K562 (cell line): ENCODE data around the gene HOXB7. TPM values are rescaled to one million over a fixed set of nuclear protein-coding genes. Genes with fewer than 3 reads are reported as not detected.

Experiments
- ARID1B ChIP-seq: fragments of 450-650 bp; IDR thresholded peaks from 2 replicates; pipeline ENCODE4 v1.6.1; 2016; ENCODE audit warnings: antibody characterized with exemption, mild to moderate bottlenecking, inconsistent platforms
- CCNT2 ChIP-seq: IDR thresholded peaks from 2 replicates; pipeline ENCODE4 v1.6.1; 2011; ENCODE audit warnings: borderline replicate concordance, low read depth, mild to moderate bottlenecking, moderate library complexity, mixed read lengths, low read length; ENCODE audit not compliant: insufficient read length; ENCODE audit errors: extremely low read depth
- EP400 ChIP-seq: fragments of 450-650 bp; IDR thresholded peaks from 2 replicates; pipeline ENCODE4 v1.6.1; 2017; ENCODE audit warnings: antibody characterized with exemption, mild to moderate bottlenecking, moderate library complexity
- ESRRB ChIP-seq: fragments of 250-450 bp; sonication (Bioruptor Pico); IDR thresholded peaks from 2 replicates; pipeline ENCODE4 v1.5.0; 2020; ENCODE audit warnings: mild to moderate bottlenecking, moderate library complexity, borderline replicate concordance
- ETV1 ChIP-seq: fragments of 450-650 bp; conservative IDR thresholded peaks from 2 replicates; pipeline ENCODE4 v1.6.1; 2016; ENCODE audit warnings: missing genetic modification characterization, control low read depth, low read depth, missing compliant biosample characterization
- GTF2E2 ChIP-seq: fragments of 200-800 bp; sonication (Bioruptor generic); IDR thresholded peaks from 2 replicates; pipeline ENCODE4 v1.6.1; 2016; ENCODE audit warnings: missing genetic modification characterization, missing compliant biosample characterization
- HIVEP1 ChIP-seq: fragments of 250-450 bp; sonication (Bioruptor Pico); IDR thresholded peaks from 2 replicates; pipeline ENCODE4 v1.4.0; 2020; ENCODE audit warnings: mild to moderate bottlenecking
- HSF4 ChIP-seq: fragments of 250-450 bp; sonication (Bioruptor Pico); IDR thresholded peaks from 2 replicates; pipeline ENCODE4 v2.1.2; 2022; ENCODE audit warnings: mild to moderate bottlenecking, moderate library complexity, borderline replicate concordance
- MBD2 ChIP-seq: sonication (generic); IDR thresholded peaks from 2 replicates; pipeline ENCODE4 v1.6.1; 2016; ENCODE audit warnings: low read depth, borderline replicate concordance
- MEF2A ChIP-seq: IDR thresholded peaks from 2 replicates; pipeline ENCODE4 v1.6.1; 2011; ENCODE audit warnings: low read depth, mild to moderate bottlenecking, low read length, moderate library complexity; ENCODE audit not compliant: control insufficient read depth
- NCOA1 ChIP-seq: fragments of 450-650 bp; IDR thresholded peaks from 2 replicates; pipeline ENCODE4 v1.6.1; 2016; ENCODE audit warnings: low read depth
- NRF1 ChIP-seq, 2 experiments: fragments of 450-650 bp; IDR thresholded peaks in 1 of 2; conservative IDR thresholded peaks in 1 of 2; 2 replicates each; pipeline ENCODE4 v1.6.1; 2014; ENCODE audit warnings: mild to moderate bottlenecking in 2 of 2
- RB1 ChIP-seq: fragments of 450-650 bp; IDR thresholded peaks from 2 replicates; pipeline ENCODE4 v1.6.1; 2017; ENCODE audit warnings: low read depth, mild to moderate bottlenecking
- SP1 ChIP-seq: sonication (generic); formaldehyde crosslinking; IDR thresholded peaks from 2 replicates; pipeline ENCODE4 v1.8.1; 2022; ENCODE audit warnings: mild to moderate bottlenecking, missing genetic modification reagents
- ZFX ChIP-seq: sonication (generic); formaldehyde crosslinking; IDR thresholded peaks from 2 replicates; pipeline ENCODE4 v1.8.0; 2022; ENCODE audit warnings: mild to moderate bottlenecking, missing genetic modification reagents, moderate library complexity
- ZNF134 ChIP-seq: fragments of 250-450 bp; sonication (Bioruptor Pico); conservative IDR thresholded peaks from 2 replicates; pipeline ENCODE4 v1.4.0; 2020
- ZNF436 ChIP-seq: fragments of 250-450, 450-650 bp; sonication (Bioruptor Pico); formaldehyde crosslinking; IDR thresholded peaks from 2 replicates; pipeline ENCODE4 v1.7.0; 2020; ENCODE audit warnings: mild to moderate bottlenecking
- polyA plus RNA-seq, 8 experiments: library from polyadenylated mRNA; depleted of rRNA in 4 of 8; stranded (reverse) in 5 of 8; unstranded in 3 of 8; fragments of >200 nt; fragmentation: Nextera tagmentation in 2 of 8; fragmentation: Illumina TruSeq in 1 of 8; extraction: Ambion mirVana in 2 of 8; extraction: Trizol in 1 of 8; gene quantifications; 2 replicates each; pipeline versions ENCODE4 v1.2.1 to v1.2.3, GENCODE V29; 2011 to 2014; ENCODE audit warnings: inconsistent platforms in 1 of 8, missing spikeins in 1 of 8
- total RNA-seq, 7 experiments: library from RNA; depleted of rRNA in 6 of 7; stranded (reverse); fragments of >200 nt in 6 of 7; fragmentation: Illumina TruSeq in 2 of 7; extraction: Trizol in 2 of 7; gene quantifications; 2 replicates each; pipeline versions ENCODE4 v1.2.1 to v1.2.3, GENCODE V29; 2011 to 2021; ENCODE audit warnings: low replicate concordance in 1 of 7
- TF ChIP-seq, protein P1 (sequence below): fragments of 150-350 bp; conservative IDR thresholded peaks from 2 replicates; pipeline ENCODE4 v1.6.1; 2014; ENCODE audit warnings: low read length
- TF ChIP-seq, protein P2 (sequence below), 3 experiments: fragments of 200-800 bp in 1 of 3; fragments of 250-450 bp in 1 of 3; fragments of 450-650 bp in 1 of 3; sonication (Bioruptor Pico) in 1 of 3; sonication (Bioruptor generic) in 1 of 3; formaldehyde crosslinking in 1 of 3; IDR thresholded peaks; 2 replicates each; pipeline versions ENCODE4 v1.6.1 to v1.8.0; 2016 to 2022; ENCODE audit warnings: mild to moderate bottlenecking in 2 of 3, missing genetic modification characterization in 2 of 3, missing compliant biosample characterization in 1 of 3, moderate library complexity in 1 of 3
- TF ChIP-seq, protein P3 (sequence below): fragments of 250-450 bp; sonication (Bioruptor Pico); IDR thresholded peaks from 2 replicates; pipeline ENCODE4 v1.6.1; 2021; ENCODE audit warnings: mild to moderate bottlenecking

HOXB7 gene
- total and polyA plus RNA-seq, 9 of the 15 experiments (the other 6 are each of a cell fraction or from before 2014, with no cell fraction given): 5.5 to 16.7 (median 8.3) TPM

DNA sequence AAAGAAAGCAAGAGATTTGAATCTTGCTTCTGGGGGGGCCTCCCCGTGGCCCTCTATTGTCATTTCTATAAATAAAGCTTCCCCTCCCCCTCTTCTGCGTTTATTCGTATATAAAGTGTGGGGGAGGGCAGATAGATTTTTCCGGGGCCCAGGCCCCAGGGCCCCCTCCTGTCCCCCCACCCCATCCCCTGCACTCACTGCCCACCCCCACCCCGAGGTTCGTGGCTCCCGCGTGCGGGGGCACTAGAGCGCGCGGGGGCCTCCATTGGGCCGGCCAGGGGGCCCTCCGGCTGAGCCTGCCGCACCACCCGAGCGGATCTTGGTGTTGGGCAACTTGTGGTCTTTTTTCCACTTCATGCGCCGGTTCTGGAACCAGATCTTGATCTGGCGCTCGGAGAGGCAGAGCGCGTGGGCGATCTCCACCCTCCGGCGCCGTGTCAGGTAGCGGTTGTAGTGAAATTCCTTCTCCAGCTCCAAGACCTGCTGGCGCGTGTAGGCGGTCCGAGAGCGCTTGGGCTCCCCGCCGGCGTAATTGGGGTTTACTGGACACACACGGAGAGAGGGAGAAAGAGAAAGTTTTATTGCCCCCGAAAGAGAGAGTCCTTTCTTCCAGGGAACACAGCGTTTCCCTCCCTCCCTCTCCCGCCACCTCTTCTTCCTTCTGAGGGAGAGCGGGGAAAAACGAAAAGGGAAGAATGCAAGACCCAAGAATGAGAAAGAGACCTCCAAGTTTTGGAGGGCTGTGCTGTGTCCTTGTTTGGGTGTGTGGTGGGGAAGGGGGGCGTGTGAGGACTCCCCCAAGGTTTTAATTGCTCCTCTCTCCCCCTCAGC lies 34.1 kb downstream of the HOXB7 start (continued):
- TF ChIP-seq ESRRB (CRISPR knock-in tag) (no peak), EP400 (peak; percentile 28; the same call in 1 of the 2 replicates), HSF4 (CRISPR knock-in tag) (no peak), ETV1 (tag) (0 out of 2 replicates have a peak, but pooled peaks have one; percentile 21), HIVEP1 (CRISPR knock-in tag) (0 out of 2 replicates have a peak, but pooled peaks have one; percentile 16), NRF1 (conservative IDR thresholded peaks at IDR 0.05 in 1 of 2, IDR thresholded peaks at IDR 0.05 in 1 of 2) (peak in 1 of 2 experiments; percentile 41; a peak in 1 of 4 replicates), ZFX (peak; percentile 8; the same call in 1 of the 2 replicates), ZNF436 (CRISPR knock-in tag) (no peak), GTF2E2 (tag) (0 out of 2 replicates have a peak, but pooled peaks have one; percentile 37), ZNF134 (CRISPR knock-in tag) (0 out of 2 replicates have a peak, but pooled peaks have one; percentile 8), CCNT2 (peak; percentile 63), ARID1B (0 out of 2 replicates have a peak, but pooled peaks have one; percentile 6), MBD2 (0 out of 2 replicates have a peak, but pooled peaks have one; percentile 9), RB1 (peak; percentile 25; the same call in 1 of the 2 replicates), MEF2A (peak; percentile 65; the same call in 1 of the 2 replicates), NCOA1 (no peak), SP1 (0 out of 2 replicates have a peak, but pooled peaks have one; percentile 7)
- TF ChIP-seq, protein P1, sequence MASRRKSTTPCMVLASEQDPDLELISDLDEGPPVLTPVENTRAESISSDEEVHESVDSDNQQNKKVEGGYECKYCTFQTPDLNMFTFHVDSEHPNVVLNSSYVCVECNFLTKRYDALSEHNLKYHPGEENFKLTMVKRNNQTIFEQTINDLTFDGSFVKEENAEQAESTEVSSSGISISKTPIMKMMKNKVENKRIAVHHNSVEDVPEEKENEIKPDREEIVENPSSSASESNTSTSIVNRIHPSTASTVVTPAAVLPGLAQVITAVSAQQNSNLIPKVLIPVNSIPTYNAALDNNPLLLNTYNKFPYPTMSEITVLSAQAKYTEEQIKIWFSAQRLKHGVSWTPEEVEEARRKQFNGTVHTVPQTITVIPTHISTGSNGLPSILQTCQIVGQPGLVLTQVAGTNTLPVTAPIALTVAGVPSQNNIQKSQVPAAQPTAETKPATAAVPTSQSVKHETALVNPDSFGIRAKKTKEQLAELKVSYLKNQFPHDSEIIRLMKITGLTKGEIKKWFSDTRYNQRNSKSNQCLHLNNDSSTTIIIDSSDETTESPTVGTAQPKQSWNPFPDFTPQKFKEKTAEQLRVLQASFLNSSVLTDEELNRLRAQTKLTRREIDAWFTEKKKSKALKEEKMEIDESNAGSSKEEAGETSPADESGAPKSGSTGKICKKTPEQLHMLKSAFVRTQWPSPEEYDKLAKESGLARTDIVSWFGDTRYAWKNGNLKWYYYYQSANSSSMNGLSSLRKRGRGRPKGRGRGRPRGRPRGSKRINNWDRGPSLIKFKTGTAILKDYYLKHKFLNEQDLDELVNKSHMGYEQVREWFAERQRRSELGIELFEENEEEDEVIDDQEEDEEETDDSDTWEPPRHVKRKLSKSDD: no peak
- TF ChIP-seq, protein P2, sequence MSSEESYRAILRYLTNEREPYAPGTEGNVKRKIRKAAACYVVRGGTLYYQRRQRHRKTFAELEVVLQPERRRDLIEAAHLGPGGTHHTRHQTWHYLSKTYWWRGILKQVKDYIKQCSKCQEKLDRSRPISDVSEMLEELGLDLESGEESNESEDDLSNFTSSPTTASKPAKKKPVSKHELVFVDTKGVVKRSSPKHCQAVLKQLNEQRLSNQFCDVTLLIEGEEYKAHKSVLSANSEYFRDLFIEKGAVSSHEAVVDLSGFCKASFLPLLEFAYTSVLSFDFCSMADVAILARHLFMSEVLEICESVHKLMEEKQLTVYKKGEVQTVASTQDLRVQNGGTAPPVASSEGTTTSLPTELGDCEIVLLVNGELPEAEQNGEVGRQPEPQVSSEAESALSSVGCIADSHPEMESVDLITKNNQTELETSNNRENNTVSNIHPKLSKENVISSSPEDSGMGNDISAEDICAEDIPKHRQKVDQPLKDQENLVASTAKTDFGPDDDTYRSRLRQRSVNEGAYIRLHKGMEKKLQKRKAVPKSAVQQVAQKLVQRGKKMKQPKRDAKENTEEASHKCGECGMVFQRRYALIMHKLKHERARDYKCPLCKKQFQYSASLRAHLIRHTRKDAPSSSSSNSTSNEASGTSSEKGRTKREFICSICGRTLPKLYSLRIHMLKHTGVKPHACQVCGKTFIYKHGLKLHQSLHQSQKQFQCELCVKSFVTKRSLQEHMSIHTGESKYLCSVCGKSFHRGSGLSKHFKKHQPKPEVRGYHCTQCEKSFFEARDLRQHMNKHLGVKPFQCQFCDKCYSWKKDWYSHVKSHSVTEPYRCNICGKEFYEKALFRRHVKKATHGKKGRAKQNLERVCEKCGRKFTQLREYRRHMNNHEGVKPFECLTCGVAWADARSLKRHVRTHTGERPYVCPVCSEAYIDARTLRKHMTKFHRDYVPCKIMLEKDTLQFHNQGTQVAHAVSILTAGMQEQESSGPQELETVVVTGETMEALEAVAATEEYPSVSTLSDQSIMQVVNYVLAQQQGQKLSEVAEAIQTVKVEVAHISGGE (CRISPR knock-in tag; IDR thresholded peaks at IDR 0.05): peak in 1 of 3 experiments; percentile 2; a peak in 1 of 6 replicates
- TF ChIP-seq, protein P3, sequence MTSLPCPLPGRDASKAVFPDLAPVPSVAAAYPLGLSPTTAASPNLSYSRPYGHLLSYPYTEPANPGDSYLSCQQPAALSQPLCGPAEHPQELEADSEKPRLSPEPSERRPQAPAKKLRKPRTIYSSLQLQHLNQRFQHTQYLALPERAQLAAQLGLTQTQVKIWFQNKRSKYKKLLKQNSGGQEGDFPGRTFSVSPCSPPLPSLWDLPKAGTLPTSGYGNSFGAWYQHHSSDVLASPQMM (CRISPR knock-in tag): no peak
